GM12873 (cell line): ENCODE results near the gene USH1C.

ENCODE experiments used
- CTCF ChIP-seq: IDR thresholded peaks from 2 replicates; pipeline ENCODE4 v1.5.1; 2012; ENCODE audit warnings: low read depth, mild to moderate bottlenecking, moderate library complexity, low read length, control low read depth; ENCODE audit not compliant: insufficient read depth; ENCODE audit errors: missing control alignments

Gene USH1C

DNA sequence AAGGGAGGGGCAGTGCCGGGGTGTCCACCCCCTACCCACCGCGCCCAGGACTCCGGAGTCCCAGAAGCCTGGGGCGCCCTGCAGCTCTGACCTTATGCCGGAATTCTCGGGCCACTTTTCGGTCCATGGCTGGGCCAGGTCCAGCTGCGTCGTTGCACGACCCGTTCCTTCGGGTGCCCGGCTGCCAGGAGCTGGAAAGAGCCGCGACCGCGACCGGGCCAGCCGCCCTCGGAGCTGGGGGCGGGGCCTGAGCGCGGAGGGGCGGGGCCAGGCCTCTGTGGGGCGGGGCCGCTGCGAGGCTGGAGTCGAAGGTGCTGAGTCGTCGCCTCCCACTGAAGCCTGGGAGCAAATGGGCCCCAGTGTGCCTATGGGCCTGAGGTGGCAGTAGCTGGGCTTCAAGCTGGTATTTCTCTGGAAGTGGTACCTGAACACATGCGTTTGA, at the start of gene USH1C:
Gene USH1C (minus strand): TSS at position 236 of the 442 bp plus-strand sequence. CDS start 109 bp downstream, at position 127.
- TF ChIP-seq CTCF: no peak

GRCh38 chr11:17593466-17594245, 49.4 kb upstream of the USH1C start:
- no peak for TF ChIP-seq CTCF

DNA sequence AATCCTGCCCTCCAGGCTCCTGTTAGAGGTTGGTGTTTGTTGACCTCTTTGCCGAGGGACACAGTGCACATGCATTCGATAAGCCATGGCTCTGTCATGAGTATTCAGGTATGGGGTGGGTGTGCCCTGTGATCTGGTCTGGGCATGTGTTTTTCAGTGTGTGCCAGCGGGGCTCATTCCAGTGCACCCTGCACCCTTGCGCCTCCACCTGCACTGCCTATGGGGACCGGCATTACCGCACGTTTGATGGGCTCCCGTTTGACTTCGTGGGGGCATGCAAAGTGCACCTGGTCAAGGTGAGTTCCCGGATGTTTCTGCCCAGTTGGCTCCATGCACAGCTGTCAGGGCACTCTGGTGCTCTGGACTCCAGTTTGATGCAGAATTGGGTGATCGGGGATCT, 47.1 kb upstream of the USH1C start:
- TF ChIP-seq CTCF: no peak

DNA sequence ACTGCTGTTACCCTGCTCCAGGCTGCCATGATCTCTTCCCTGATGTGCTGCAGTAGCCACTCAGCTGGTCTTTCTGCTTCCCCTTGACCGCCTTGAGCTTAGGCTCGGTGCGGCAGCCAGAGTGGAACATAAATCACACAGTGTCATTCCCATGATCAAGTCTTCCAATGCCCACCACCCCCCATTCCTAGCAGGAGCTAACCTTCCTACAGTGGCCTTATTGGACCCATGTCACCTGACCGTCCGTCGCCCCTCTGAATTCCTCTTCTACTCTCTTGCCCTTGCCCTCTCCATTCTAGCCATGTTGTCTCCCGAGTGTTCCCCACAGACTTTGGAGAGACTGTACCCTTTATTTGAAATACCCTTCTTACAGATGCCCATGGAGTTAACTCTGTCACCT, 46.2 kb upstream of the USH1C start:
- no peak for TF ChIP-seq CTCF

- TF ChIP-seq CTCF: no peak
Observed at GRCh38 chr11:17588721-17589120, 44.5 kb upstream of the USH1C start.

DNA sequence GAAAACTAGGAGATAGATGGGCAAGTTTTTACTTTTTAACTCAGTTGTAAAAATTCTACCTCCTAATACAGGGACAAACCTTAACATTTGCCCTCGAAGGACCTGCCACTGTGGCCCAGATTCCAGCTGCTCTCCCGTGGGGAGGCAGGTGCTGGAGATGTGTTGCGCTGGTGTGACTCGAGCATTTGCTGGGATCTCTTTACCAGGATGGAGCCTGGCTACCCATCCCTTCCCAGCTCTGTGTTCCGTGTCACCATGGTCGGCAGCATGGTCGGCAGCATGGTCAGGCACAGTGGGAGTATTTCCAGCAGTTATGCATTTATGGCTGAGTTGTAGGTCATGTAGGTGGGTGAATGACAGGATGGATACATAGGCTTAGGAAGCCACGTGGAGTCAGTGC, 44.0 kb upstream of the USH1C start:
- TF ChIP-seq CTCF: no peak

DNA sequence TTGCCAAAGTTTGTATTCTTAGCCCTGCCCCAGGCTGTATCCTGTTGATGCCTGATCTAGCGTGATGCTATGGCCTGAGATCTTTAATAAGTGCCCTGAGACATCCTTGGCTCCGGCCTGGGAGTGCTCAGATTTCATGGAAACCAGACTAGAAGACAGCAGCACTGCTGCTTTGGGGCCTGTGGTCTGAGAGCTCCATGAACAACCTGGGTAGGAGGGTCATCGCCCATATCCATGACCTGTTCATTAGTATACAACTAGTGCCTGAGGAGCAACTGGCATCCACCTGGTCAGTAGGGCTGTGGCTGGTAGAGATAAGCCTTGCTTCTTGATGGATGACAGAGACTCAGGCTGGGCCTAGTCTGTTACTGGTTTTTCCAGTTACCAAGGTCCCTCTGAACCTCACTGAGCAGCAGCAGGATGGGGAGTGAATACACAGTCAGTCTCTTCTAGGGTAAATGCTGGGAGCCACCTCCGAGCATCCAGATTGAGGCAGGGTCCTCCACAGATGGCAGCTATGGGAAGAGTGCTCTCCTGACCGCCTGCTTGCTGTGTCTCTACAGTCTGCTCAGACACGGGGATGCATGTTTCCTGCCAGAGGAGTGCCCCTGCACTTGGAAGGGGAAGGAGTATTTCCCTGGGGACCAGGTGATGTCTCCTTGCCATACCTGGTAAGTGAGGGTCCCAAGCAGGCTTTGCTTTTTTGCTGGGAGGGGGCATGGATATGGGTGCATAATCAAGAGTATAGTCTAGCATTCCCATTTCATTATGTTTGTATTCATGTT, 41.9 kb upstream of the USH1C start:
- TF ChIP-seq CTCF: no peak
